HG03469 (cell line): ENCODE results near the gene PDZD4.

Source experiments
- ATAC-seq: cut with Tn5 transposase; IDR thresholded peaks from one replicate; pipeline ENCODE4 v1.9.1; 2021; ENCODE audit warnings: mild to moderate bottlenecking, moderate library complexity, moderate number of reproducible peaks; ENCODE audit not compliant: unreplicated experiment

PDZD4 gene

DNA sequence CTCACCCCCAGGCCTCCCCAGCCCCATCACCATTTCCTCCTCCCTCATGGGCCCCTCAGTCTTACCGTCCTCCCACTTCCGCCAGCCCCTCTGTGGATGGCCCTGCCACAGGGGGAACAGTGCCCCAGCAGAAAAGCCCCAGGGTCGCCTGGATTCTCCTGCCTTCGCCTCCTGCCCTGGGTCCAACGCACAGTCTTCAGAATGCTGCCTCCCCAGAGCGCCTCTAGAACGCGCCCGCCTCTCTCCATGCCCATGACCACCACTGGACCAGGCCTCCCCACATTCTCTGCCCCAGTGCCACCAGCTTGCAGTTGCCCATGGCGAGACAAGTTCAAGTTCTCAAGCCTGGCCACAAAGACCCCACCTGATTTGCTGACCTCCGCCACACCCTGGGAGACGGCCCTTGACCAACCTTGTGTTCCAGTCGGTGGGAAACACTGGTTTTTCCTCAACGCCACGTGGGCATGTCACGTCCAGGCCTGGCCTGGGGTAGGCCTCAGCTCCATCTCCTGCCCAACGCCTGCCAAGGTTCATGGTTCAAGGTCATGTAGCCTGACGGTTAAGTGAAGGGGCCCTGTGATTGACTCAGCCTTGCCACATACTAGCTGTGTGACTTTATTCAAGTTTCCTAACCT, 66.9 kb downstream of the PDZD4 start:
- no peak for ATAC-seq

GRCh38 chrX:153762626-153763173, 67.6 kb downstream of the PDZD4 start:
- ATAC-seq = no peak

- no peak for ATAC-seq
Observed at GRCh38 chrX:153761863-153762262, 68.5 kb downstream of the PDZD4 start.

DNA sequence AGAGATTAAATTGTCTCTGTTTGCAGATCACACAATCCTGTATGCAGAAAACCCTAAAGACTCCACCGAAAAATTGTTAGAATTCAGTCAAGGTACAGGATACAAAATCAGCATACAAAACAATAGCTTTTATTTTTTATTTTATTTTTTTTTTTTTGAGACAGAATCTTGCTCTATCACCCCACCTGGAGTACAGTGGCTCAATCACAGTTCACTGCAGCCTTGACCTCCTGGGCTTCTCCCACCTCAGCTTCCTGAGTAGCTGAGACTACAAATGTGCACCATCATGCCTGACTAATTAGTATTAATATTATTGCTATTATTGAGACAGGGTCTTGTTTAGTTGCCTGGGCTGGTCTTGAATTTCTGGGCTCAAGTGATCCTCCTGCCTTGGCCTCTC, 75.2 kb downstream of the PDZD4 start:
- ATAC-seq = no peak
